Heart right ventricle (tissue), 16 donors: ENCODE results near the gene OTOS. TPM values are rescaled to one million over a fixed set of nuclear protein-coding genes. Genes with fewer than 3 reads are reported as not detected.

ENCODE experiments used
- ATAC-seq, 8 donors: fragments of 200-7000 bp; cut with Tn5 transposase; one replicate each; pipeline ENCODE4 v1.9.1; 2020; ENCODE audit warnings: mild to moderate bottlenecking in 8 of 8, moderate library complexity in 8 of 8, moderate number of reproducible peaks in 1 of 8
- DNase-seq, 2 donors: peaks; one replicate each; pipeline ENCODE4 v3.0.0-alpha.2; 2020
- H3K27ac ChIP-seq, 10 donors: fragments of 200-600 bp; sonication (generic) in 2 of 10; one replicate each; pipeline versions ENCODE4 v1.5.0 to v1.8.0; 2020 to 2022; ENCODE audit warnings: mild to moderate bottlenecking in 3 of 10
- H3K27me3 ChIP-seq, 7 donors: fragments of 200-600 bp; one replicate each; pipeline ENCODE4 v1.8.0; 2021 to 2022; ENCODE audit warnings: mild to moderate bottlenecking in 2 of 7
- H3K36me3 ChIP-seq, 9 donors: fragments of 200-600 bp; sonication (generic) in 1 of 9; one replicate each; pipeline versions ENCODE4 v1.5.0 to v1.8.0; 2020 to 2022; ENCODE audit warnings: mild to moderate bottlenecking in 2 of 9
- H3K4me1 ChIP-seq, 9 donors: fragments of 200-600 bp; sonication (generic) in 1 of 9; one replicate each; pipeline versions ENCODE4 v1.5.0 to v1.8.0; 2020 to 2022; ENCODE audit warnings: mild to moderate bottlenecking in 4 of 9
- H3K4me3 ChIP-seq, 10 donors: fragments of 200-600 bp; sonication (generic) in 2 of 10; one replicate each; pipeline versions ENCODE4 v1.5.0 to v1.8.0; 2020 to 2022; ENCODE audit warnings: mild to moderate bottlenecking in 7 of 10, moderate library complexity in 2 of 10
- H3K9me3 ChIP-seq, 11 donors: fragments of 200-600 bp in 10 of 11; sonication (generic) in 2 of 11; one replicate each; pipeline versions ENCODE4 v1.5.0 to v1.8.0; 2013 to 2022; ENCODE audit warnings: mild to moderate bottlenecking in 2 of 11, control low read depth in 1 of 11, moderate library complexity in 1 of 11
- WGBS, 2 donors: extraction: QIAGEN DNeasy Blood & Tissue Kit; methylation state at CpG; one replicate each; pipeline ENCODE4 v1.1.7; 2013; ENCODE audit warnings: inconsistent platforms in 1 of 2; 5-methylcytosine and 5-hydroxymethylcytosine counted together
- intact Hi-C, 10 donors: fragments of 100-400 bp; cut with DNase I; formaldehyde crosslinking; loops; one replicate each; pipeline versions ENCODE4 v1.11.1 to v1.14.2; 2022
- polyA plus RNA-seq, 2 donors: library from polyadenylated mRNA; stranded (reverse); fragments of 200-250 nt; gene quantifications; one replicate each; pipeline ENCODE4 v1.2.3, GENCODE V29; 2013
- total RNA-seq, 10 donors: library from RNA; stranded (reverse); fragmentation: NEBNext Ultra II Directional in 3 of 10; extraction: Animal tissue kit (Norgen Biotek cat#: 25700) in 3 of 10; gene quantifications; one replicate each; pipeline versions ENCODE4 v1.2.1 to v1.2.4, GENCODE V29; 2021 to 2023
- TF ChIP-seq, protein P1 (sequence below), 9 donors: fragments of 200-600 bp; sonication (generic) in 2 of 9; IDR thresholded peaks; one replicate each; pipeline versions ENCODE4 v1.5.0 to v1.8.0; 2021 to 2022; ENCODE audit warnings: antibody characterized with exemption in 9 of 9, mild to moderate bottlenecking in 5 of 9, moderate library complexity in 1 of 9
- donor health status: Arrhythmogenic right ventricular cardiomyopathy.
- donor health status: ischemic (EF 13 %, LVEDD 7.1; RV severe dilation, severe dysfunction).
- donor health status: healthy with polysubstance abuse.
- donor health status: DM: no; HTN: yes; CAD: no.
- donor health status: DM: no; HTN: no; CAD: no.
- donor health status: ischemic (EF 25% LVEDD 6.9; RV normal size, moderate dysfunction).
- donor health status: ischemic (EF 25% LVEDD 5.7; RV mildly dilated, moderate dysfunction).
- donor health status: healthy.
- donor health status: DM: yes; HTN: yes; CAD: no.
- donor health status: Ischemic cardiomyopathy.
- donor health status: ischemic (EF 35%, LVEDD 5.7; RV mildly dilated, moderate dysfunction).
- donor health status: nonischemic (EF 11% LVEDD 7.7; RV severe dilation, severe dysfunction).
- donor health status: DM: yes; HTN: yes; CAD: no.
- donor health status: PGD.
- donor health status: ischemic (EF 29% LVEDD 5.4; RV normal size, mild dysfunction).
- donor health status: nonischemic (EF 23%, LVEDD 6.1; RV moderate dilation, normal function).

OTOS gene
- total and polyA plus RNA-seq, 12 donors, result not detected

DNA sequence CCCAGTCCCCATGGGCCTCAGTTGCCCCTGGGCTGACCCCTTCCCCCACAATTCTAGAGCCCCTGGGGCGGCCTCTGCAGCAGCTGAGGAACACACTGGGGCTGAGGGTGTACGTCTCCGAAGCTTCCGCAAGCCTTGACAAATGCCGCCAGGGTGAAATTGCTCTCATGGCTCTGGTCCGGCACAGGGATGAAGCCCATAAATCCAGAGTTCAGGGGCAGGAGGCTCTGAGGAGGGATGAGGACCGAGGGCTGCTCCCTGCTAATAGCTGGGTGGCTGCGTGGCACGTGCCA, 27.1 kb upstream of the OTOS start:
- intact Hi-C loops, result no loop called here
- Histone ChIP-seq H3K4me3 (no peak overlapping the region), H3K4me1 (no peaks in the 10 kb centered on the region), H3K27ac (no peak overlapping the region), H3K36me3 (no peaks in the 10 kb centered on the region), H3K27me3 (peaks cover 0 to 60% (median 9%) of the 10 kb centered on the region in 7 donors), H3K9me3 (no peaks in the 10 kb centered on the region)
- TF ChIP-seq, protein P1, sequence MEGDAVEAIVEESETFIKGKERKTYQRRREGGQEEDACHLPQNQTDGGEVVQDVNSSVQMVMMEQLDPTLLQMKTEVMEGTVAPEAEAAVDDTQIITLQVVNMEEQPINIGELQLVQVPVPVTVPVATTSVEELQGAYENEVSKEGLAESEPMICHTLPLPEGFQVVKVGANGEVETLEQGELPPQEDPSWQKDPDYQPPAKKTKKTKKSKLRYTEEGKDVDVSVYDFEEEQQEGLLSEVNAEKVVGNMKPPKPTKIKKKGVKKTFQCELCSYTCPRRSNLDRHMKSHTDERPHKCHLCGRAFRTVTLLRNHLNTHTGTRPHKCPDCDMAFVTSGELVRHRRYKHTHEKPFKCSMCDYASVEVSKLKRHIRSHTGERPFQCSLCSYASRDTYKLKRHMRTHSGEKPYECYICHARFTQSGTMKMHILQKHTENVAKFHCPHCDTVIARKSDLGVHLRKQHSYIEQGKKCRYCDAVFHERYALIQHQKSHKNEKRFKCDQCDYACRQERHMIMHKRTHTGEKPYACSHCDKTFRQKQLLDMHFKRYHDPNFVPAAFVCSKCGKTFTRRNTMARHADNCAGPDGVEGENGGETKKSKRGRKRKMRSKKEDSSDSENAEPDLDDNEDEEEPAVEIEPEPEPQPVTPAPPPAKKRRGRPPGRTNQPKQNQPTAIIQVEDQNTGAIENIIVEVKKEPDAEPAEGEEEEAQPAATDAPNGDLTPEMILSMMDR (IDR thresholded peaks at IDR 0.05), result no peak
- WGBS, 2 donors, result 82 to 84% methylated on average over 9 of the region's 9 CpGs
- DNase-seq, result no peak
- ATAC-seq, result no peak

DNA sequence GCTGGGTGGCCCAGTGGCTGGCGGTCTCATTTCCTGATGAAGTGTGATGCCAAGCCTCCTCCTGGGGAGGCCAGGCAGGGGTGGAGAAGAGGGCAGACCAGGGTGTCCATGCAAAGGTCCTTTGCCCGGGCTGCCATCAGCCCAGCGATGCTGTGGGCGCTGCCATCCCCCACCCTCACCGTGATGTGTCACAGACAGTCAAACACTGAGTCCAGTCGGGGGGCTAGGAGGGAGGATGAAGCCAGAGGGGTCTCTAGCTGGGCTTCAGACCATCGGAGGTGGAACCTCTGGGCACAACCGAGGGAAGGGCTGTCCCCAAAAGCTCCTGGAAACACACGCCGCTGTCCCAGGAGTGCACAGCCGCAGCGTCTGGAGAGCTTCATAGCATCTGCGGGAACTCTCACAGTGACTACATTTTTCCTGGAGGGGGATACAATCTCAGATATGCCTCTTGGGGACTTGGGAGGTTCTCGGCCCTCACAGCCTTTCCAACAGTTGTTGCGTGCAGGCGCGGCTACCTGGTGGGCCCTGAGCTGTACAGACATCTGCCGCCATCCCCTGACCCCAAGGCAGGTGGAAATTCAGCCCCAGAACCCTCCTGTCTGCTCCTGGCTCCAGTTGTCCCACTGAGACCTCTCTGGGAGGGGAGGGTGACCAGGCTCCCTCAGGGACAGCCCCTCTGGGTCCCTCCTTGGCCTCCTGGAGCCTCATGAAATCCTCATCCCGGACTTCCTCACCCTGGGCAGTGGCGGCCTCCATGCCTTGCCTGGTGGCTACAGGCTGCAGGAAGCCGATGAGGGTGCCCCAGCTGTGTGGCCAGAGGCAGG, 26.5 kb upstream of the OTOS start:
- H3K4me3 ChIP-seq, result no peak overlapping the region
- TF ChIP-seq, protein P1 (IDR thresholded peaks at IDR 0.05), result no peak
- 82 to 83% methylated on average over 21 of the region's 21 CpGs for WGBS, 2 donors
- no peak for DNase-seq
- H3K27ac ChIP-seq, result no peak overlapping the region
- peaks cover 0 to 59% (median 9%) of the 10 kb centered on the region in 7 donors for H3K27me3 ChIP-seq
- no peaks in the 10 kb centered on the region for H3K9me3 ChIP-seq
- no peak for ATAC-seq
- H3K36me3 ChIP-seq, result no peaks in the 10 kb centered on the region
- intact Hi-C loops, result no loop called here
- no peaks in the 10 kb centered on the region for H3K4me1 ChIP-seq

DNA sequence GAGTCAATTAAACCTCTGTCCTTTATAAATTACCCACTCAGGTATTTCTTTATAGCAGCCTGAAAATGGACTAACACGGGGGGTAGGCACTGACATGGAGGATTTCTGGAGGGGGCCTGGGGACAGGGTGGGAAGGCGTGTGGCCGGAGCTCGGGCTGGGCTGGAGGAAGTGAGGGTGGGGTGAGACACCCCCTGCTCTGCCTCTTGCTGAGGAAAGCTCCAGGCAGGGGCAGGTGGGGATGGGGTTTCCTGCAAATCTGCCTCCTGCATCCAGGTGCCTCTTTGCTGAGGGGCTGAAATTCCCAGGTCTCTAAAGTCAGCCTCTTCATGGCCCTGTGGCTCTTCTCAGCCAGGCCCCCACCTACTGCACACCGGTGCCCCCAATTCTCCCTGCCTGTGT, 25.7 kb upstream of the OTOS start:
- WGBS, 2 donors, result 74 to 82% methylated on average over 5 of the region's 5 CpGs
- Histone ChIP-seq H3K27ac (no peak overlapping the region), H3K4me1 (no peaks in the 10 kb centered on the region), H3K9me3 (no peaks in the 10 kb centered on the region), H3K4me3 (no peak overlapping the region), H3K27me3 (peaks cover 0 to 51% (median 9%) of the 10 kb centered on the region in 7 donors), H3K36me3 (no peaks in the 10 kb centered on the region)
- intact Hi-C loops, result no loop called here
- ATAC-seq, result no peak
- no peak for DNase-seq
- TF ChIP-seq, protein P1 (IDR thresholded peaks at IDR 0.05), result no peak

DNA sequence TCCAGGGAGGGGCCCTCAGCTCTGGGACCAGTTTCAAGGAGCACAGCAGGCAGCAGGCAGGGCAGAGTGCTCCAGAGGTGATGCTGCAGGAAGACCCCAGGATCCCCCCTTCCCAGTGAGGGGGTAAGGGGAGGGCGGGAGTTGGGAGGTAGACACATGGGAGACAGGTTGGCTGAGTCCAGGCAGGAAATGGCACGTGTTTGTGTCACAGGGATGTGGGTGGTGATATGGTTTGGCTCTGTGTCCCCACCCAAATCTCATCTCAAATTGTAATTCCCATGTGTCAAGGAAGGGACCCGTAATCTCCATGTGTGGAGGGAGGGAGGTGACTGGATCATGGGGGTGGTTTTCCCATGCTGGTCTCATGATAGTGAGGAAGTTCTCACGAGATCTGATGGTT, 25.2 kb upstream of the OTOS start:
- H3K27ac ChIP-seq, result no peak overlapping the region
- ATAC-seq (no peak), DNase-seq (no peak)
- no peaks in the 10 kb centered on the region for H3K9me3 ChIP-seq
- TF ChIP-seq, protein P1 (IDR thresholded peaks at IDR 0.05), result no peak
- no peak overlapping the region for H3K4me3 ChIP-seq
- H3K27me3 ChIP-seq, result peaks cover 0 to 48% (median 9%) of the 10 kb centered on the region in 7 donors
- 42 to 56% methylated on average over 4 of the region's 4 CpGs for WGBS, 2 donors
- H3K4me1 ChIP-seq, result no peaks in the 10 kb centered on the region
- H3K36me3 ChIP-seq, result no peaks in the 10 kb centered on the region
- intact Hi-C loops, result no loop called here
